Cerebellar nuclear complex (tissue), 1 donor: Measurements from ENCODE around the gene ABCA6.

Experiments
- DNase-seq, 2 experiments: peaks; one replicate each; lab custom pipeline; 2025; lab: John Stamatoyannopoulos, UW

Gene ABCA6

DNA sequence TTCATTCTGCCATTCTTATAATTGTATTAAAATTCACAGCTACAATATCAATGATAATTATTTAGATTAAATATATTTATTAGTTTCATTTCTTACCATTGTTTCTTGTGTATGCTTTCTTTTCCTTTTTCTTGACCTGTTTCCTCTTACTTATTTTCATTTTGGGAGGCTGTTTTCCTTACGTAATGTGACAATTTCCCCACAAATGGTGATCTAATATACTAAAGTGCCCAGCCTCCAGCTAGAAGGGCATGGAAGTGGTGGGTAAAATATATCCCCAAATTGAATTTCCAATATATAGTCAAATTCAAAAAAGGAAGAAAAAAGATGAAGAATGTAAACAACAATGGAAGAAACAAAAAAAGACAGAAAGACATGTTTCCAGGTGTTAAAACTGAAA, 1.5 kb upstream of the ABCA6 start:
- no peak for DNase-seq

DNA sequence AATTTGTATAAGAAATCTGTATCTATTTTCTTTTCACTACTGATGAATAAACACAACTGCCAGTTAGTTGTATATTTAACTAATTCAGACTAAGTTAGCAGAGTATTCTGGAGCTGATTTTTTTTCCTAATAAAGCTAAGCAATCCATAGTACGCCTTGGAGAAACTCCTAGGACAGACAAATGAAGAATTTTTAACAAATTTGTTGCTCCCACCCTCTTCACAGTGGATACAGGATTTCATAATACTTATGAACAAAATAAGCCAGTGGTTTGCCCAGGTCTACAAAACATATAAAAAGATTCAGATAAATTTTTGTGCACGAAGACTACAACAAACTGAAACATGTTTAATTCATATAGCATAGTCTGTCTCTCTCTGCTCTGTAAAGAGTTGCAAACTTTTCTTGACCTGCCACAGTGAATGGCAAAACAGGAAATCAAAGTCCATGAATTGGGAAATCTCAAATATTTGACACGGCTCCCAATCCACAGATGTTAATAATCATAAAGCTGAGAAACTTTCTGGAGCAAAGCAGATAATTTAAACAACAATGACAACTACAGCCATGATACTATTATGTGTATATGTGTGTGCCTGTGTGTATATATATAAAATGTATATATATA, 594 bp upstream of the ABCA6 start:
- DNase-seq = no peak

DNA sequence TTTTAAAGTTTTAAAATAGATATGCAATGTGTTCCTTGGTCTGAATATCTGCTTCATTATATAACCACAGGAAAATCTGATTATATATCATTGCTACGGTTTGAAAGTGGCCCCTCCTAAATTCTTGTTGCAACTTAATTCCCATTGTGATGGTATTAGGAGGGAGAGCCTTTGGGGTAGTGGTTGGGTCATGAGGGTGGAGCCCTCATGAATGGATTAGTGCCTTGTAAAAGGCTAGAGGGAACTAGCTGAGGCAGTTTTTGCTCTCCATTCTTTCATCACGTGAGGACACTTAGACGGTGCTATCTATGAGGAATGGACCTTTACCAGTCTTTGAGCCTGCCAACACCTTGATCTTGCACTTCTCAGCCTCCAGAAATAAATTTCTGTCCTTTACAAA, 7.6 kb downstream of the ABCA6 start:
- DNase-seq = no peak

DNA sequence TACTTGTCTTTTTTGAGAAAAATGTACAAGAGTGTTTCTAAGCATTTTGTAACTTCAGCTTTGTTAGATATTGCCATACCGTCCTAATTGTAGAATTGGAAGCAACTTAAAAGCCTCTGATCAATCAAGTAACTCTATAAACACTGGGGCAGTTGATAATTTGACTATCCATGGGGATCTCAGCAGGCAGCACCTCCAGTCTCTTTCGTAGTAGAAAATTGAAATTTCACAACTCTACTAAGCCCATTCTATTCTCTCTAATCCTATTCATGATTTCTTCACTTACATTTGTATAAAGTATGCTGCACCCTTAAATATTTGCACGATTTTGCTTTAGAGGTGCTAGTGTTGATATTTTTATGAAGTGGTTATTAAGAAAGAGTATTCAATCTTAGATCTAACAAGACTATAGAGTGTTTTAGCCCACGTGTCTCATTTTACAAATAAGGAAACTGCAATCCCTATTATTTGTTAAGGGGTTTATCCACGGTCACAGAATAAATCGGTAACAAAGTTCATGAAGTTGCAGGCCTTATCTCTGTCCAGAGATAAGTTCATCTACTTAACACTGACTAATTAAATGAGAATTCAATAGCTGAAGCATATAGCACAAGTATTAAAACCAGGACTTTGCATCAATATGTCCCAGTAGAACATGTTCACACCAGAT, 10.9 kb downstream of the ABCA6 start:
- DNase-seq = no peak

DNA sequence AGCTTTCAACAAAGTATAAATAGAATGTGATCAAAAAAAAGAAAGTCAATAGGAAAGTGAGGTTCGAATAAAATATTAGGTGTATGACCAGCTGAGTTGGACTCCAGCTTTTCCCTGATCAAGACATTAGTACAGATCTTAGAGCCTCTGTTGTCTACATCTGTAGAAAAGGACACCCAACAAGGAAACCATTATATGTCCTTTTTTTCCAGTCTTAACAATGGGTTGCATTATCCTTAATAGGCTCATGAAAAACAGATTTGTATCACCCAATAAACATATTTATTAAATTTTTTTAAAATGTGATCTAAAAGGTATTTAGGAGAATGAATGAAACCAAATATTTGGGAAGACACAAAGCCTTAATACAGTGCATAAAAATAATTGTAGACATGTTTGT, 18.1 kb downstream of the ABCA6 start:
- no peak for DNase-seq

DNA sequence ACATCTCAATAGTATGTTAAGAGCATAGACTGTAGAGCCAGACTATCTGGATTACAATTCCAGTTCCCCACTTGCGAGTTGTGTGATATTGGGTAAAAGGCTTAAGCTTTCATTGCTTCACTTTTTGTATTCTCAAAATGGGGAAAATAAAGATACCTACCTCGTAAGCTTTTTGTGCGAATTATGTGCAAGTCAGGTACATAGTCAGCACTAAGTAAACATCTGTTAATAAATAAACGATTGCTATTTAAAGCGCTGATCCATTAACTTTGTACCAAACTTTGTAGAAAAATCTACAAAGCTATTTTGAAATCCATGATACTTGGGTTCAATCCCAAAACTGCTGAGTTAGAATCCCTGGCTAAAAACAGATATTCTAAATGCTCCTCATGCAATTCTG, 19.6 kb downstream of the ABCA6 start:
- no peak for DNase-seq

DNA sequence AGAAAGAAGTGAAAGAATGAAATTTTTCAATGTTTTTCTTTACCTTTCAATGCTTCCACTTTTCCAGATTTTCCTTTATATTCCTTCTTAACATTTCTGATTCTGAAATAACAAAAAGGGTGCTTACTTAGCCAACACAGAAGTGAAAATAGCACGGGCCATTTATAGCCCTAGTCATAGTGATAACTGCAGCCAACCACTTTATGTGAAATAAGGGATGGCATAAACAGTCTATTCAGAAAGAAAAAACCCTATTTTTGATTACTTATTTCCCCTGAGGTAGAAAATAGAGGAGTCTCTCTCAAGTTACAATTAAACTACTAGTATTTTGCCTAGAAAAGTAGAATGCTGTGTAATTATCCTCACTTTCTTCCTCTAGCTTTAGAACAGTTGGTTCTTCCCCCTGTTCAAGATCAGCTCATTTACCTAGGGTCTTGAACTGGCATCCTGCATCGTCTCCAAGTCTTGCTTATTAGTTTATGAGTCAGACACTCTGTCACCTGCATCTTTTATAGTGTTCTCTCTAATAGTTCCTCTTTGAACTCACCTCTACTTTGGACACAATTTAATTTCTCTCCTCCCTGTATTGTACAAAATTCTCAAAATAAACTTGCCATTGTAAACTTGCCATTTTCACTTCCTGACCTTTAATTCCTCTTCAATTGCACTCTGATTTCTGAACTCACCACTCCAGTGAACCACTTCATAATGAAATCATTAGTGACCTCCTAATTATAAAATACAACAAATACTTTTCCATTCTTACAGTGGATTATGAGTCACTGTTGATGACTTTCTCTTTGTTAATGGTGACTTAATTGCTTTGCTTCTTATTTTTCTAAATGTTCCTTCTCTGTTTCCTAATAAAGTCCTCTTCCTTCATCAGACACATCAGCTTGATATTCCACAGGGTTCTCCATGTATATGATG, 23.6 kb downstream of the ABCA6 start:
- DNase-seq = no peak

DNA sequence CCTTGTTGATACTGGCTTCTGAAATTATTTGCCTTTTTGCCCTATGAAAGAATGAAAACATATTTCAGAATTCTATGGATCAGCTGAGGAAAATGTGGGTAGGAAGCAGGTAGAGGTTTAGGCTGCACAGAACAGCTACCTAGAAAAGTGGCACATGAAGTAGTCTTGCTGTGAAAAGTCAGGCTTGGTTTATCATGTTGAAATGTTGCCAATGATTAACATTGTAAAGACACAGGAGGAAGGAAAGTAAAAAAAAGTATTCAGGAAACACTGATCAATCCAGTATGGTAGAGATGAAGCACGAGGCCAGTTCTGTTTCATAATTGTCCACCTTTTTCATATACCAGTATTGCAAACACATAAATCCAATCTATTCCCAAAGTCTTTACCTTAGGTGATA, 29.9 kb downstream of the ABCA6 start:
- no peak for DNase-seq

DNA sequence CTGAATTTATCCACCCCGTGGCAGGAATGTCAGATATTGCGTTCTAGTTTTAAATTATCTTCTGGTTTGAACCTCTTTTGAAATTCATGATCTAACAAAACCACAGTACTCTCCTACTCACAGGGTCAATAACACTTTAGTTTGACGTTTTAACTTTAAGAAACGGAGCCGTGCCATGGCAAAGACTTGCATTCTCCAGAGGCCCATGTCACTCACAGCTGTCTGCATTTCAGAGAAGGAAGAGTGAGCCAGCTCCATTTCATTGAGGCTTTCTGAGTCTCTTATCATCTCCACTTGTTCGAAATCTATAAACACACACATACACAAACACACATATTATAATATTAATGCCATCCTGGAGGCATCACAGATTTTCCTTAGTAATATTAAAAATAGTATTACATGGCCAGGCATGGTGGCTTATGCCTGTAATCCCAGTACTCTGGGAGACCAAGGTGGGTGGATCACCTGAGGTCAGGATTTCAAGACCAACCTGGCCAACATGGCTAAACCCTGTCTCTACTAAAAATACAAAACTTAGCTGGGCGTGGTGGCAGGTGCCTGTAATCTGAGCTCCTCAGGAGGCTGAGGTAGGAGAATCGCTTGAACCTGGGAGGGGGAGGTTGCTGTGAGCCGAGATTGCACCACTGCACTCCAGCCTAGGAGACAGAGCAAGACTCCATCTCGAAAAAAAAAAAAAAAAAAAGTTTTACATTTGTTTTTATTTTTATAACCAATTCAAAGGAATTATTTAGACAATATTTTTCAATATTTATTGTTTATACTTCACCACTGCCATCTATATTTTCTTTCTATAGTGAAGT, 35.6 kb downstream of the ABCA6 start:
- DNase-seq = no peak

DNA sequence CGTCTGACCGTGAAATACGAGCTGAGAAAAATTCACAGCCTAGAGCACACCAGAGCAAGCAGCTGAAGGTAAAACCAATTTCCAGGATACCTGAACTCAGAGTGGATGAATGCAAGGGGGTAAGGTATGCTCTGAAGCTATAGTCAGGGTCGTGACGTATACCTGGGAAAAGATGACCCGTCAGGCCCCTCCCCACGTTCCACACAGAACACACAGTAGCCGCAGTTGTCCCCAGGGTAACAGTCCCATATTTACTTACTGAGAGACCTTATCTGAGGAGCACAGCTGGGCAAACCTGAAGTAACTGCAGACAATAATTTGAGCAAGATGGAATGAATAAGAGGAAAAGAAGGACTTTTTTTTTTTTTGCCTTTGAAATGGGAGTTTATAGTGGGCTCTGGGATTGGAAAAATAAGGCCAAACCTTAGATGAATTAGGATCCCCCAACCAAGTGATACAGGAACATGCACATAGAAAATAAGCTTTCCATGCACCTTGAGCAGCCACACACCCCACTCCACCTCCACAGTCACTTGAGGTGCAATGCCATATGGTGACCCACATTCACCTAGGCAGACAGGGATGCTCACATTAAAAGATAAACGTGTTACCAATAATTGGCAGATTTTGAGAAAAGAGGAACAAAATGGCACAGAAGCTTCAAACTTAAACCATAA, 38.0 kb downstream of the ABCA6 start:
- no peak for DNase-seq

DNA sequence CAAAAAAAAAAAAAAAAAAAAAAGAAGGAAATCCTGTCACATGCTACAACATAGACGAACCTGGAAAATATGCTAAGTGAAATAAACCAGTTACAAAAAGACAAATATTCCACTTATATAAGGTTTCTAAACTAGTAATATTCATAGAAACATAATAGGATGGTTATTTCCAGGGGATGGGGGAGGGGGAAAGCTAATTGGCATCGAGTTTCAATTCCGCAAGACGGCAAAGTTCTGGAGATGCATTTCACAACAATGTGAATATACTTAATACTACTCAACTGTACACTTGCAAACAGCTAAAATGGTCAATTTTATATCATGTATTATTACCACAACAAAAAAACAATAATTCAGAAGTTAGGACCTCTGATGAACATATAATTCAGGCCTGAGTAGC, 43.1 kb downstream of the ABCA6 start:
- no peak for DNase-seq

DNA sequence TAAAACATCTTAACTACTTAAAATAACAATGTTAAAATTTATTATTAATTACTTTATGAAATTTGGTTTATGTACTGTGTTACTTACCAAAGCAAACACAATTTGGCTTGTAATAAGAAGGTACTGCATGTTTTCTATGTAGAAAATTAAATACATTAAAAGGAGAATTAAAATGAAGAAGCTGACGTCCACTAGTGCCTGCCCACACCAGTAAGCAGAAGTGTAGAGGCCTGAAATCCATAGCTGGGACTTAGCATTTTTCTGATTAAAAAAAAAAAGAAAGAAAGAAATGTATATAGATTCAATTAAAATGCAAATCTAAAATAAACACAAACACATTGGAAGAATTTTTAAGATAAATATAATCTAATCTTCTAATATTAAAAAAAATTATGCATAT, 45.2 kb downstream of the ABCA6 start:
- no peak for DNase-seq

DNA sequence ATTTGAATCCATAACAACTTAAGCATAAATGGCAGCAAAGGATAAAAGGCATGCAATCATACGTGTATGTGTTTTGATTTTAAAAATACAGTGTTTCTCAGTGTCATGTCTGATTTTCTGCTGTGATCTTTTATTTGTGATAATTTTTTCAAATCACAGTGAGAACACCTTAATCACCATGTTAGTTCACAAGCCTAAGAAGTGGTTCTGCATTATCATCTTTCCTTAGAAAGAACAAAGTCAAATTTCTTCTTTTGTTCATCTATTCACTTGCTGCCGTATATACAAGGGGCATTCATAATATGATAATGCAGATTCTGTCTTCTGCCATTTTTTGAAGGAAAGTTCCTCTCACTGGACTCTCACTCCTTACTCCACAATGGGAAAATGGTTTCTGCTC, 47.7 kb downstream of the ABCA6 start:
- no peak for DNase-seq

DNA sequence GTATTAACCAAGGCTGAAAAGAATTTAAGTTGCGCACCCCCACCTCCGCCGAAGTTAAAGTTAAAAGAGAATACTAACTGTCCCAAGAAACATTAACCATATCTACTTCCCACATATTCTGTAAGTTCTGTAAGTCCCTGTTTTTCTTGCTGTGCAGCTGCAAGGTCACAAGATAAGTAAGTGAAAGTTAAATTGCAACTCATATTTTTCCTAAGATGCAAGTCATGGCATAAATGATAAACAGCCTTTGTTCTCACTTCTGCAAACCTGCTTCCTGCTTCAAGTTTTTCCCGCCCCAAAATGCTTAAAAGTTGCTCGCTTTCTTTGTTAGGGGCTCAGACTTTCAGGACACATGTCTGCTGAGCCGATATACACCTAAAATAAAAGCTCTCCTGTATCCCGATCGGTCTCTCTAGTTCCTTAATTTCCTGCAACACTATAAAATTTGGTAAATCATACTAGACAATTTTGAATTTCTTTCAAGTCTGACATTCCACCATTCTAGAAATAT, 48.4 kb downstream of the ABCA6 start:
- DNase-seq = no peak

DNA sequence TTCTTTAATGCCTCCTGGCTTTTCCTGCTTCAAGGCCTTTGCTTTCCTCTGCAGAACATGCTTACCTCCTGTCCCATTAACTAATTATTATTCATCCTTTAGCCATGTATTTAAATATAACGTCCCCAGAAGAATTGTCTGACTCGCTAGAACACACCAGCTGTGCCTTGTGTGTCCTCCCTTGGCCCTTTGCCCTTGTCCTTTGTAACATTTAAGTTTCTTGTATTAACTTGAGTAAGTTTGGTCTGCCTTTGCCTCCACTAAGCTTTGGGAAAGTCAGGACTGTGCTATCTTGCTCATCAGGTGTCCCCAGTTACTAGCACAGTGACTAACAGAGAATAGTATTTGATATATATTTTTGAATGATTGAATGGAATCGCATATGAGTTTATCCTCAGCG, 51.3 kb downstream of the ABCA6 start:
- DNase-seq = no peak

DNA sequence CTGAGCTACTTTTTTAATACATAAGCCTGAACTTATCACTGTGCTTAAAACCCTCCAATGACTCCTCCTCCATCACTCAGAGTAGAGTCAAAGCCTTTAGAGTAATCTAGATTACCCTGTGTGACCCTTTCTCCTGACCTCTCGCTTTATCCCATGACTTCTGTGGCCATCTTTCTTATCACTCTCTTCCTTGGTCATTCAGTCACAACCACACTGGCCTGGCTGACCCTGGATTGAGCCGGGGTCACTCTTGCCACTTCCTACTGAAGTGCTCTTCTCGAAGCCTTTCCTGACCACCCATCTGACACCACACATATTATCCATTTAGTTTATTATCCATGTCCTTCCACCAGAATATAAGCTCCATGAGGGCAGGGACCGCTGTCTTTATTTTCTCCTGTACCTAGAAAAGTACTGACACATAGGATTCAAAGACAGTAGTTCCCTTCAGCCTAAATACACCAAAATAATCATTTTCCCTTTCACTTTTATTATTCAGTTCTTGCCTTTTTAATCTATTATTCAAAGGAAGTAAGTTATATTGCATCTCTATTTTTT, 53.0 kb downstream of the ABCA6 start:
- no peak for DNase-seq

DNA sequence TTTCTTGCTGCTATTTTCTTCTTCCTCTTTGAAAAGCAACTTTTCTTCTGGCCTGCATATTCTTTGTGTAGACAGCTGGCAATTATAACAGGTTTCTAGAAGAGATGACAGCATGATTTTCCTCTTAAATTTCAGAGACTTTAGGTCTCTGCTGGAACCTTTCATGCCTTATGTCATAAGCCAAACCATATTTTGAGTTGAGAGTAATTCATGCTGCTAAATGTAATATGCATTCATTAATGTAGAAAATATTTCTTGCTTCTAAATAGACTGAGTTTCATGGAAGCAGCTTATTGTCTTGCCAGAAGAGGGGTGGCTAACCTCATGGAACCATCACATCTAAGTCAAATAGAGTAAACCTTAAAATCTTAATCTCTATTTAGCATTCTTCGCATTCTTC, 55.1 kb downstream of the ABCA6 start:
- DNase-seq = no peak

DNA sequence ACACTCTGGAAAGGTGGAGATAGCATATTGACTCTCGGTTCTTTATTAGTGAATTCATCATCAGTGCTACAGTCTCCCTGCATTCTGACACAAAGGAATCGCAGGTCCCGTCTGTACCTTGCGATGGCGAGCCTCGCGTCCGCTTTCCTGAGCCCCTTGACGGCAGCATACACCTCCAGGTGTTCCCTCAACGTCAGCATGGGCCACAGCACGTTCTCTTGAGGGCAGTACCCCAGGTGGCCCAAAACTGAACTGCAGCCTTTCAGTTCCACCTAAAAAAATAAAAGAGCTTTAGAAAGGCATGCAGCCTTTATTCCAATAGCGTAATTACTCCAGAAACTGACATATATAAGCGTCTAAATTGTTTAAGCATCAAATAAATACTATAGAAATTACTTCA, 56.8 kb downstream of the ABCA6 start:
- DNase-seq = no peak

DNA sequence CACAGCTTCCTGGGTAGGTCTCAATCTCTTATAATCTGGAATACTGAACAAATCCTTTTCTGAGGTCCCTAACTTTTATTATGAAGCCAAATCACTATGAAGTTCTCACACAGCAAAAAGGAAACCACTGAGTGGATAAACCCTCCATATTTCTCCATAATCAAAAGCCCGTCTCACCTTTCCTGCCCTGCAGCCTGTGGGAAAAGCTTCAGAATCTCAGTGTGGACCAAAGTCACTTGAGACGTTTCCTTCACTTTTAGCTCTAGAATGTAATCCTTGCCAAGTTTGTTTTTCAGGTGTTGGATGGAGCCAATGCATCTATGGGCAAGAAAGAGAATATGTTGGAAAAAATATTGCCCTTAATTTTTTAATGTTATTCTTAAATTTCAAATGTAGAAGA, 59.0 kb downstream of the ABCA6 start:
- DNase-seq = no peak

DNA sequence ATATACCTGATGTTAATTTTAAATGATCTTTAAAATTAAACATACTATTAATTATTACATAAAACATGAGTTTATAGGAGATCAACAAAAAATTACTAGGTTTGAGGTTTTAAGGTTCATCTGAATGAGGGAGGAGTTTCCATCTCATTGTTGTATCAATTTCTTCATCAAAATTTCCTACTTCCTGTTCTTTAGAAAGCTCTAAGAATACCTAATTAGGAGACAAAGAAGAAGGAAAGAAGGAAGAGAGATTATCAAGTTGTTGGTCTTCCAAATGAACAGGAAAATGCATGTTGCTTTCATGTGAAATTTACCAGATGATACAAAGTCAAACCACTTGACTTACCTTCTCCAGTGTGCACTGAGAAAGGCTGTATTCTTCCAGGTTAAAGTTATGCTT, 62.8 kb downstream of the ABCA6 start:
- DNase-seq = no peak

DNA sequence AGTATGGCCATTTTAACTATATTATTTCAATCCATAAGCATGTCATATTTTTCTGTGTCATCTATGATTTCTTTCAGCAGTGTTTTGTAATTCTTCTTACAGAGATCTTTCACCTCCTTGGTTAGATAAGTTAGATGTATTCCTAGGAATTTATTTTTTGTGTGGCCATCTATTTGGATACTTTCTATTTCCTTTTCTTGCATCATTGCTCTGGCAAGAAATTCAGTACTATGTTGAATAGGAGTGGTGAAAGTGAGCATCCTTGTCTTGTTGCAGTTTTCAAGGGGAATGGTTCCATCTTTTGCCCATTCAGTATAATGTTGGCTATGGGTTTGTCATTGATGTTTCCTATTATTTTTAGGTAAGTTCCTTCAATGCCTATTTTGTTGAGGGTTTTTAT, 65.9 kb downstream of the ABCA6 start:
- no peak for DNase-seq
